Esophagus muscularis mucosa (tissue), 4 donors: ENCODE results near the gene ENOX1.

Experiments used
- CTCF ChIP-seq, 3 experiments: fragments of 200-600 bp in 2 of 3; fragments of 450-650 bp in 1 of 3; sonication (generic) in 2 of 3; IDR thresholded peaks; one replicate each; pipeline ENCODE4 v1.5.1; 2017 to 2019; ENCODE audit warnings: antibody characterized with exemption in 3 of 3, mild to moderate bottlenecking in 2 of 3, moderate library complexity in 1 of 3
- EP300 ChIP-seq: sonication (generic); formaldehyde crosslinking; IDR thresholded peaks from one replicate; pipeline ENCODE4 v1.6.1; 2017; ENCODE audit warnings: antibody characterized with exemption
- POLR2A ChIP-seq: fragments of 450-650 bp; IDR thresholded peaks from one replicate; pipeline ENCODE4 v1.6.1; 2017; ENCODE audit warnings: antibody characterized with exemption, moderate library complexity, mild to moderate bottlenecking, low read depth
- POLR2AphosphoS5 ChIP-seq, 2 donors: sonication (generic); formaldehyde crosslinking; IDR thresholded peaks; one replicate each; pipeline ENCODE4 v1.6.1; 2017; ENCODE audit warnings: antibody characterized with exemption in 2 of 2

GRCh38 chr13:43171489-43171888 is 615.3 kb downstream of the ENOX1 start:
- TF ChIP-seq CTCF (IDR thresholded peaks at IDR 0.05): no peak
- TF ChIP-seq POLR2A: no peak
- no peak for TF ChIP-seq POLR2AphosphoS5 (IDR thresholded peaks at IDR 0.05)
- no peak for TF ChIP-seq EP300
